Activated gamma-delta T cell treated with Interleukin-2 at 50 U/mL for 16 hours (primary cell): Measurements from ENCODE around the gene PRKAR2B.
"Not testable (repeated sequence)": the region's sequence is repeated elsewhere in the genome, so short reads cannot be mapped to it uniquely, and the experiment has no call there.

ENCODE experiments used
- DNase-seq: peaks from one replicate; pipeline ENCODE4 v3.0.0-alpha.2; 2020

PRKAR2B gene

GRCh38 chr7:107029061-107029763 lies 15.3 kb upstream of the PRKAR2B start:
- no peak for DNase-seq

GRCh38 chr7:107029764-107030286 lies 14.7 kb upstream of the PRKAR2B start:
- no peak for DNase-seq

GRCh38 chr7:107032050-107032449 lies 12.5 kb upstream of the PRKAR2B start:
- no peak for DNase-seq

GRCh38 chr7:107032720-107033438 lies 11.6 kb upstream of the PRKAR2B start:
- DNase-seq = no peak

- no peak for DNase-seq
Observed at GRCh38 chr7:107034553-107034952, 10.0 kb upstream of the PRKAR2B start.

- no peak for DNase-seq
Observed at GRCh38 chr7:107035446-107035845, 9.1 kb upstream of the PRKAR2B start.

GRCh38 chr7:107036535-107036934 lies 8.0 kb upstream of the PRKAR2B start:
- no peak for DNase-seq

GRCh38 chr7:107037717-107038603 lies 6.5 kb upstream of the PRKAR2B start:
- DNase-seq = no peak

GRCh38 chr7:107039199-107039900 lies 5.2 kb upstream of the PRKAR2B start:
- DNase-seq = no peak

GRCh38 chr7:107041097-107041496 lies 3.4 kb upstream of the PRKAR2B start:
- no peak for DNase-seq

GRCh38 chr7:107041764-107042163 lies 2.7 kb upstream of the PRKAR2B start:
- DNase-seq = not testable (repeated sequence)

- DNase-seq = not testable (repeated sequence)
Observed at GRCh38 chr7:107042326-107042910, 2.1 kb upstream of the PRKAR2B start.

GRCh38 chr7:107043491-107043890 lies 1.0 kb upstream of the PRKAR2B start:
- no peak for DNase-seq

GRCh38 chr7:107043921-107044346 lies 571 bp upstream of the PRKAR2B start:
- DNase-seq = no peak

GRCh38 chr7:107045195-107045960 lies 873 bp downstream of the PRKAR2B start:
- DNase-seq = no peak

GRCh38 chr7:107045980-107046379 lies 1.5 kb downstream of the PRKAR2B start:
- DNase-seq = no peak

- no peak for DNase-seq
Observed at GRCh38 chr7:107046491-107047259, 2.2 kb downstream of the PRKAR2B start.

- no peak for DNase-seq
Observed at GRCh38 chr7:107047902-107048782, 3.6 kb downstream of the PRKAR2B start.

- DNase-seq = no peak
Observed at GRCh38 chr7:107048783-107049418, 4.4 kb downstream of the PRKAR2B start.
